Stimulated activated CD8-positive, alpha-beta memory T cell treated with anti-CD3 and anti-CD28 coated beads, Interleukin-15, amount 100 ng/mL, for 48 hours (primary cell): ENCODE data around the gene INPP5F.
"Not testable (repeated sequence)": the region's sequence is repeated elsewhere in the genome, so short reads cannot be mapped to it uniquely, and the experiment has no call there.

ENCODE experiments used
- DNase-seq, 2 donors: peaks; one replicate each; pipeline ENCODE4 v3.0.0-alpha.2; 2020; ENCODE audit warnings: low read depth in 2 of 2

INPP5F gene

DNA sequence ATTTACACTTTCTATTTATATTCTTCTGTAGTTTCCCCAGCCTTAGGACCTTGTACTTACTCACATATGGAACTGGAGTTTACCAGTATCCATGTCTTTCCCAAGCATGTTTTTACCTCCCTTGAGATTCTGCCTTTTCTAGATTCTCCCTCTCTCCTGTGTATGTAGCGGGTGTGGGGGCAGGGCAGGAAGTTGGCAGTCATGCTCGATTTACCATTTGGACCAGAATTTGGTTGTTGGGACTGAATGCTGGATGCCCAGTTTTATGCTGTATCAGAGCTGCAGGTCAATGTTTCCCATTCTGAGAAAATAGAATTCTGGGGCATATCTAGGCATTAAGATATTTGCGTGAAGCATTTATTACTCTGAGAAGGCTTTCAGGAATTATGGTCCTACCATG is 14.2 kb downstream of the INPP5F start:
- no peak for DNase-seq

DNA sequence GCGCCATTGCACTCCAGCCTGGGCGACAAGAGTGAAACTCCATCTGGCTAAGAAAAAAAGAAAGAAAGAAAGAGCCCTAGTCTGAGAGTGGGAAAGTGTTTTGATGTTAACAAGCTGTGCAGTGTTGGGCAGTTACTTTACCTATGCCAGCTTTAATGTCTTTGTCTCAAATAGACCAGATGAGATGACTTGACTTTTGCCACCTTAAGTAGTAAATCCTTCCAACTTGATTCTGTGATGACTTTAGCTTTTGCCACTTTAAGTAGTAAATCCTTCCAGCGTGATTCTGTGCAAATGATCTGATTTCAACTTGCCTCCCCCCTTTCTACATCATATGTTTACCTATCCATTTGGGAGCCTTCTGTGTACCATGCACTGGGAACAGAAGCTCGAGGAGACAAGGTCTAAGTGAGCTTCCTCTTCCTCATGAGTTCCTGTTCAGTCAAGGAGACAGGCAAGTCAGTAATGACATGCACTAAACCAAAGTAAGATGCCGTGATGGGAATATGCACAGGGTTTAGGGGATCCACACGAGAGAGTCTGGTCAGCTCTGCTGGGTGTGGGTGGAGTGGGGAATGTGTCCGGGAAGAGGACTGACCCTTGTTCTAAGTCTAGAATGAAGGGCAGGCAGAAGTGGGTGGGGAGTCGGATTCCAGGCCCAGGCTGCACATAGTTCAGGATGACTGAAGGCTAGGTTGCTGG is 17.2 kb downstream of the INPP5F start:
- DNase-seq: no peak

DNA sequence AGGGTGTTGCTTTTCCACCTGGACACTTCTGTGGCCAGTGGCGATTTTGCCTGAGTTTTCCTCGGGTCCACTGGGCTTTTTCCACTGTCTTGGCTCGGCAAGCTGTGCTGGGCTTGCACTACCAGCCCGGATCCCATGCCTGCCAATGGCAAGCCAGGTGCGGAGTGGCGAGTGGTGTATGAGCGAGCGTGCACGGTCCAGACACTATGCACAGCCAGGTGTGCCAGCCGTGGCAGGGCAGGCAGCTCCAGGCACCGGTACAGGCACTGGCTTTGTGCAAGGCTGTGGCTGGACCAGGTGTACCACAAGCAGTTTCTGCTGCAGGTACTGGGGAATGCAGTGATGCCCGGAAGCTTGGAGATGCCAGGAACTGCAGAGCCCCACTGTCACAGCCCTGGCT is 22.1 kb downstream of the INPP5F start:
- no peak for DNase-seq

DNA sequence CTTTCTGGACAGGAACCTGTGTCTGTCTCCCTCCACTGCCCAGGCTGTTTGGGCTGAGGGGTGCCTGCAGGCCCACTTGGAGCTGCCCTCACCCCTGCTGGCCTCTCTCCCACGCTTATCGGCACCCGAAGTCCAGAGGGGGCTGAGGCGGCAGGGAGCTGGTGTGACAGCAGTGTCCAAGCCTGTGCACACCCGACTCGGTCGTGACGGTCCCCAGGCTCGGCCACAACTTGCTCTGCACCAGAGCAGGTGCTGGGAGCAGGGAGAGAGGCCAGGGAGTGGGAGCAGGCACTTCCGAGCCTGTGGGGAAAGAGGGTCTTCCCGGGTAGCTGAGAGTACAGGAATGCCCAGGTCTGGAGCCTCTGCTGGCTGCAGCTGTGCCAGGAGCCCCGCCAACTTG is 23.0 kb downstream of the INPP5F start:
- no peak for DNase-seq

DNA sequence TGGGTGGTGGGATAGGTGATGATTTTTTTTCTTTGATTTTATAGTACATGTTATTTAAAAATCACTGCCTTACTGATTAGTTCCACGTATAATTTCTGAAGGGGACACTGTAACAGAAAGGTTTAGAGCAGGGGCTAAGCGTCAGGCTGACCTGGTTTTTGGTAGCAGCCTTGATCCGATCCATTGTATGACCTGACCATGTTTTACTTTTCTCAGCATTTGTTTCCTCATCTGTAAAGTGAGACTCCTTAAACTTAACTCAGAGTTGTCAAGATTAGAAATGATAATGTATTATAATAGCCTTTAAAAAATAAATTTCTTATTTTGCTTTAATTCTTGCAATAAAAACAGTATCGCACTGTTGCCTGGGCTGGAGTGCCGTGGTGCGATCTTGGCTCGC is 23.6 kb downstream of the INPP5F start:
- no peak for DNase-seq

DNA sequence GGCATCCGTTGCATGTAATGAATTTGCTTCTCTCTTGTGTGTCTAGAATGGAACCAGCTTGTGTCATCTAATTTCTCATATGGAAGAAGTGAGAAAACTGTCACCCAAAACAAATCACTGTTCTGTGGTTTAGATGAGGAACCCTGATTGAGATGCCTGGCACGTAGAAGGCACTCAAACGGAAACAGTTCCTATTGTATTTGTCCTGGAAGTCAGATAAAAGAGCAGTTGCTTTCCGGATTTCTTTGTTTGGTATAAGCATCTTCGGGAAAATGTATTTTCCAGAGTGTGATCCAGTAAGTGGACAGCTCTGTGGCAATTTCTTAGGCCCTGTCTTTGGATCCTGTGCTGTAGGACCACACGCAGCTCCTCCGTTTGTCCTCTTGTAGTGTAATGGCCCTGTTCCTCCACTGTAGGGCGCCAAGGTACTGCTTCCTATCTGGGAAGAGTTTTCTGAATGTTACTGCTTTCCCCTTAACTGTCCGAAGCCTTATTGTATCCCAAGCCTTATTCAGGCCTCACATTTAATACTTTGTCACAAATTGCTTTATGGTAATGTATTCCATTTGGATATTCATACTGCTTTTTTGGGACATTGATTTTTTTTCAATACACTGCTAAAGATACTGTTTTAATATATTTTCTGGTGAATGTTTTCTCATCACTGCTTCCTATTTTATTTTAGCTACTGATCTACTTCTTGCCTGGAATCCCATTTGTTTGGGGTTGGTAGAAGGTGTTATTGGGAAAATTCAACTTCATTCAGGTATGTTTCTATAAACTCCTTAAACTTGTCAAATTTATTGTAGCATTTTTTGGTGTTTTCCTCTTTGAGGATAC is 24.8 kb downstream of the INPP5F start:
- peak; percentile 23 to 42 for DNase-seq

DNA sequence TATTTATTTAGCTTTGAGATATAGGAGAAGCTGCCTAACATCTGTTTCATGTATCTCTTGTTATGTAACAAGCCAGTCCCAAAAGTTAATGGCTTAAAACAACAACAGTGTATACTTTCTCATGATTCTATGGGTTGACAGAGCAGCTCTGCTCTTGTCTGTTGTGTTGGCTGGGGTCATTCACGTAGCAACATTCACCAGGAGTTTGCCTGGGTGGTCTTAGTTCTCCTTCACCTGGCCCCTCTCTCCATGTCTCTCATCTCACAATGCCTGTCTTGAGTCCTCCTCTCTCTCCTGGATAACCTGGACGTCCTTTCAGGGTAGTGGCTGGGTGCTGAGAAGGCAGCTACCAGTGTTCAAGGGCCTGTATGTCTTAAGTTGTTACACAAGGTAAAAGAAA is 27.5 kb downstream of the INPP5F start:
- no peak for DNase-seq

DNA sequence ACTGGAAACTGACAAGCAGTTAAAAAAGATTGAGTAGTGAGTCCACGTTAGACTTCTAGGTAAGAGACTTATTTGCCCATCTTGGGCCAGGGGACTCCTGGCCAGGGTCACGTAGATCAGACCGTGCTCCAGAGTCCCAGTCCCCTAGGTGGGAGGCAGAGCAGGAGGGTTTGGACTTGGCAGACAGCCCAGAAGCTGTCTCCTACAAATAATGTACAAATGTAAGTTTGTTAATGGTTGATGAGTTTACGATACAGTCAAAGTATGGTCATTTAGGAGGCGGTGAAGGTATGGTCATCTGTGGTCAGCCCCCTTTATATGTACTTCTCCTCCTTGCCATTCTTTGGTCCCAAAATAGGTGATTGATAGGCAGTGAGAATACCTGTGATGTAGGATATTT is 28.2 kb downstream of the INPP5F start:
- DNase-seq: no peak

DNA sequence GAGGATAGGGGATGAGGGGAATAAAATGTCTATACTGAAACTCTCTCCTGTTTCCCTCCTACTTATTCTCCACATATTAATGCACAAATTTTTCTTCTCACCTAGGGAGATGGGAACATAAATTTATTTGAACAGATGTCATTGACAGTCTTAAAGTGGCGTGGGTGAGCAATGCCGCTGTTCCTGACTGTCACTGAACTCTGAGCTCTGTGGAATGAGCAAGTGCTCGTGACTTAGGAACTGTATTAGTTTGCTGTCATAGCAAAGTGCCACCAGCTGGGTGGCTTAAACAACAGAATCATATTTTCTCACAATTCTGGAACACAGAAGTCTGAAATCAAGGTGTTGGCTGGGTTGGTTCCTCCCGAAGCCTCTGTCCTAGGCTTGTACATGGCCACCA is 29.1 kb downstream of the INPP5F start:
- DNase-seq: no peak

DNA sequence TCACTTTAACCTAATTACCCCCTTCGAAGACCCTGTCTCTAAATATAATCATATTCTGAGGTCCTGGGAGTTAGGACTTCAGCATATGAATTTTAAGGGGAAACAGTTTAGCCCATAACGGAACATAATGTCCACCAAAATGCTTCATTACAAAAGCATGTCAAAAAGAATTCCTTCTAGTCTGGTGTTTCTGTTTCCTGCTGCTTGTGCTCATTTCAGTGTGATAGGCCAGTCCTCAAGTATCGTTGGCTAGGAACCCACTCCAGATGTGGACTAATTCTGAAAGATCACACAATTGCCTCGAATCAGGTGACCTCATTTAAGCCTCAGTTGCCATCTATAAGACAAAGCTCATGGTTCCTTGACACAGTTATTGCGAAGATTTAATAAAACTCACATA is 29.6 kb downstream of the INPP5F start:
- no peak for DNase-seq

DNA sequence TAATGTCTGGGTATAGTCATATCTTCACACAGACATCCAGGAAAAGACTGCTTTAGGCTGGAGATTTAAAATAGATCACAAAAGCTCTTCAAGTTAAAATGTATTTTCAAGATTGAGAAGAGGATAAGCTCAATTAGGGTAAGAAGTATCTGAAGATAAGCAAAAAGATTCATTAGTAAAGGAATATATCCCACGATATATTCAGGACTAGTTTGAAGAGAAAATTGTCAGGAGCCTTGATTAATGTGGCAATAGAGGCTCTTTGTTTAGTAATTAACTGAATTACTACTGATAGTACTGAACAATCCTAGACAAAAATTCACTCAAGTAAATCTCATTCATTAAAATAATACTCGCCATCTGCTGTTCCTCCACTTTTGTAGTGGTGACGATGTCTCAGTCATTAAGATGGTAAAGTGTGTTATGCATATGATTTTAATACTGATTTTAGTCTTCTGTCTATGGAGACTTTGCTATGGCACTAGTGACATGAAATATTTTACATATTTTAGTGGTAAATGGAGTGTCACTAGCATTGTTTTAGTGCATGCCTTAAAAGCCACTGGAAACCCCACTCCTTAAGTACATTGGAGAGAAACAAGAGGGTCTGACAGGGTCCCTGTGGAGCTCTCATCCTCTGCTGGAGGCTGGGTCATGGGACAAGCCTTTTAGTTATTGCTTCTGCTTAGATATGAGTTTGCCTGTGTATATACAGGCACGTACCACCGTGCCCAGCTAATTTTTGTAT is 32.8 kb downstream of the INPP5F start:
- DNase-seq: no peak

DNA sequence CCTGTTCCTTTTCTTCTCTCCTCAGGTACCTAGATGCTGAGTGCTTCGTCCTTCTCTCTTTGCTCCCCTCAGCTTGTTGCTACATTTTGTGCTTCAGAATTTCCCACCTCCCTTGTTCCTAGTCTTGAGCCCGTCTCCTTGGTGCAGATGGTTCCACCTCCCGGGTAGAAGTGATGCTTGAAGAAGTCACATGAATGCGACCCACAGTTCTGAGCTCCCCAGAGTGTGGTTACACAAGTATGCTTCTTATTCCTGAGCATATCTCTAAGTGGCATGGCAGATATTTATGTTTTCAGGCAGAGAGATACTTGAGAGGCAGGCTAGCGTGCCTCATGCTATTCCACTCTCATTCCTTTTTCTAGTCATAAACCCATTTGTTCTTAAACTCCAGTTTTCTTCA is 34.0 kb downstream of the INPP5F start:
- DNase-seq: no peak

DNA sequence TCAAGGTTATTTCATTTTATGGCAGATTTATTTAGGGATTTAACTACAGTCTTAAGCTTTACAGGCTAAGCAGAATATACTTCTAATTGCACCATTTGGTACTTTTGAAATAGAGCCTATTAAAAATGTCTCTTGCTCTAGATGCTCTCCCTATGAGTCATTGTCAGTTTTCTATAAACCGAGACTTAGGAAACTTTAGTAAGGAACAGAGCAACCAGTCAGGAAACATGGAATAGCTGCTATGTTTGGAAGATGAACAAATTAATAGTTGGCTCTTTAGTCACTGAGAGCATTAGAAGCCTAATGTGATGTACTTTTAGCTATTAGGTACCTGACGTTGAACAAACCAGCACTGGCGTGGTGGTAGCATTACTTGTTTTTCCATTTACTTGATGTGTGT is 35.3 kb downstream of the INPP5F start:
- DNase-seq: no peak

DNA sequence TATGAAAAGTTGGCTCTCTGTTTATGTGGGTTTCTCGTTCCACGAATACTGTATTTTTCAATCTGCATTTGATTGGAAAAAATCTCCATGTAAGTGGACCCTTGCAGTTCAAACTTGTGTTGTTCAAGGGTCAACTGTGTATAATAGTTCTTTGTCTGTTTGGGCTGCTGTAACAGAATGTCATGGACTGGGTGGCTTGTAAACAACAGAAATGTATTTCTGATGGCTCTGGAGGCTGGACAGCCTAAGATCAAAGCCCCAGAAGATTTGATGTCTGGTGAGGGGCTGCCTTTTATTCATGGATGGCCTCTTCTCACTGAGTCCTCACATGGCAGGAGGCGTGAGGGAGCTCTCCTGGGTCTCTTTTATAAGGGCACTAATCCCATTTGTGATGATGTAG is 36.2 kb downstream of the INPP5F start:
- no peak for DNase-seq

DNA sequence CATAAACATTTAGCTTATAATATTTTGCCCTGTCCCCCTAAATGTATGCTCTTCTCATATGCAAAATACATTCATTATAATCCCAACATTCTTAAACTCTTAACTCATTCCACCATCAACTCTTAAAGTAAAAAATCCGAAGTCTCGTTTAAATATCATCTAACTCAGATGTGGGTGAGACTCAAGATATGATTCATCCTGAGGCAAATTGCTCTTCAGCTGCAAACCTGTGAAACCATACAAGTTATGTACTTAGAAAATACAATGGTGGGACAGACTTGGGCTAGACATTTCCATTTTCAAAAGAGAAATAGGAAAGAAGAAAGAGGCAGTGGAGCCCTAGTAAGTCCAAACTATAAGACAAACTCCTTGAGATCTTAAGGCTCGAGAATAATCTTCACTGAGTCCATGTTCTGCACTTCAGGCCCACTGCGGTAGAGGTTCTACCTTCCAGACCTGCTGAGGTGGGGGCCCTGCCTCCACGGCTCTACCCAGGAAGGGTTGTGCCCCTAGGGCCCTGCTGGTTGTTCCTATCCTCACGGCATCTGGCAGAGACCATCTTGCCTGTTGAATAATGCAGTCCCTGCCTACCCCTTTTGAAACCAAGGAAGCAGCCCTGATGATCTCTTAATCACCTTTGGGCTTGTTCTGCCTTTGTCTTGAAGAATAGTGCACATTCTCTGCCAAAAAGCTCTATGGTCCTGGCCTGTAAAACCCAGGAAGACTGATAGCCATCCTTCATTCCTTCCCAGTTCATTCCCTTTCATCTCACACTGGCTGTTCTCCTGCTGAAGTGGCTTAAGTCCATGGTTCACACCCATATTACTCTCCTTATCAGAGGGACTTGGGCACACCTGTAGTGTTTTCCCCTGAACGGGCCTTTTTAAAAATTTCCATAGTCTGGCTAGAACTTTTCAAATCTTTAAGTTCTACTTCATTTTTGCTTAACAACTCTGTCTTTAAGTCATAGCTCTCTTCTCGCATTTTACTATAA is 37.3 kb downstream of the INPP5F start:
- no peak for DNase-seq

DNA sequence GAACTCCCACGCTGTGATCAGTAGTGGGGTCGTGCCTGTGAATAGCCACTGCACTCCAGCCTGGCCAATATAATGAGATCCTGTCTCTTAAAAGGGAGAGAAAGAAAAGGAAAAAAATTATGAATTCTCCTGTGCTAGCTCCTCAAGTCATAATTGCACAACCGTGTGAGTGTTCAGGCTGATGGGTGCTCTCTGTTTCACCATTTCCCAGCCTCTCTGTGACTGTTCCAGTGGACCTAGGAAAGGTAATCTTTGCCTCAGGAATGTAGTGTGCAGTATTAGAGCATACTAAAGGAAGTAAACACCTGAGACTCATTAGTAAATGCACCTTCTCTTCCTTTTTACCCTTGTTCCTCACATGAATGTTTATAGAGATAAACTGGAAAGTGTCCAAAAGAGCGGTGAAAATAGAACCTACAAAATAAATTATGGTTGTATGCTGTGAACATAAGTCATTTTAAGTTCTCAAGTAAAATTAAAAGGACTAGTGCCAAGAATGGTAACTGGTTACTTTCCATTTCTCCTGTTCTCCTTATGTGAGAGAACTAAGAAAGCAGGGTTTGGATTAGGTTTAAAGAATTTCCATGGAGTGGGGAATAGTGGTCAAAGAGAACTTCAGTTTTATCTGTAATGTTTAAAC is 42.7 kb downstream of the INPP5F start:
- DNase-seq: no peak

DNA sequence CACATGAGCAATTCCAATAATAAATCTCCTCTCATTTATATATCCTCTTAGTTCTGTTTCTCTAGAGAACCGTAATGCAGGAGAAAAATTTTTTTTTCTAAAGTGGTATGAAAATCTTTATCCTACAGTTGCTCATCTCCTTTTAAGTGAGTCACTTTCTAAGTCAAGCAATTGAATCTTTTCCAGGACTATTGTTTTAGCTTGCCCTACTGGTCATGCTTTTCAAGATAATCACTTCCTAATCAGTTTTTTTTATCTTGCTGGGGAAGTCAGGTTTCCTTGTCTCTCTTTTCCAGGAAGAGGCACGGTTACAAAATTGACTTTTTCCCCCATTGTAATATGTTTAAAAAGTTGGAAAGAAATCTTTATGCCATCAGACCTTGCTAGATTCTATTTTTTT is 44.0 kb downstream of the INPP5F start:
- DNase-seq: no peak

DNA sequence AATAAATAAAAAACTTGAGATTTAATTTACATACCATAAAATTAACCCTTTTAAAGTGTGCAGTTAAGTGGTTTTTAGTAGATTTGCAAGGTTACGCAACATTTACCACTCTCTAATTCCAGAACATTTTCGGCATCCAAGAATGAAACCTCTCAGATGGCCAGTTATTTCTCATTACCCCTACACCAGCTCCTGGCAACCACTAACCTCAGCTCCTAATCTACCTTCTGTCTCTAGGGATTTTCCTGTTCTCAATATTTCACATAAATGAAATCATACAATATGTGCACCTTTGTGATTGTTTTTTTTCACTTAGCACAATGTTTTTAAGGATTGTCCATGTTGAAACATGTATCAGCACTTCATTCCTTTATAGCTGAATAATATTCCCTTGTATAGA is 45.1 kb downstream of the INPP5F start:
- no peak for DNase-seq

DNA sequence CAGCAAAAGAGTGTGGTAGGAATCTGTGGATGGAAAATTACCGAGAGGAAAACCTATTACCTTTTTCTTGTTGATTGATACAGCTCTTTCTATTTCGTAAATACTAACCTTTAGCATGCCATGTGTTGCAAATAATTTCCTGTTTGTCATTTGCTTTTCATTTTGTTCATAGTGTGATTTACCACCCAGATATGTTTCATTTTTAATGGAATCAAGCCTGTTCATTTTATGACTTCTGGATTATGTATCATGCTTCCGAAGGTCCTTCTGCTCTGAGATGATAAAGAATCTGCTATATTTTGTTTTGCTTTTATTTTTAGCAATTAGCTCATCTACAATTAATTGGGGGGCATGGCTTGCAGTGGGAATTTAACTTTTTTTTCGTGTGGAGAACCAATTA is 46.5 kb downstream of the INPP5F start:
- no peak for DNase-seq

DNA sequence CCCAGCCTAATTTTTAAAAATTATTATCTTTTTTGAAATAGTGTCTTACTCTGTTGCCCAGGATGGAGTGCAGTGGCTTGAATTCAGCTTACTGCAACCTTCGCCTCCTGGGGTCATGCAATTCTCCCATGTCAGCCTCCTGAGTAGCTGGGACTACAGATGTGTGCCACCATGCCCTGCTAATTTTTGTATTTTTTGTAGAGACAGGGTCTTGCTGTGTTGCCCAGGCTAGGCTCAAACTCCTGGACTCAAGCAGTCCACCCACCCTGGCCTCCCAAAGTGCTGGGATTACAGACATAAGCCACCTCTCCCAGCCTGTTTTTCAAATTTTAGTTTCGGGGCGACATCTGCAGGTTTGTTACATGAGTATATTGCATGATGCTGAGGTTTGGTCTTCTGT is 47.2 kb downstream of the INPP5F start:
- not testable (repeated sequence) for DNase-seq

DNA sequence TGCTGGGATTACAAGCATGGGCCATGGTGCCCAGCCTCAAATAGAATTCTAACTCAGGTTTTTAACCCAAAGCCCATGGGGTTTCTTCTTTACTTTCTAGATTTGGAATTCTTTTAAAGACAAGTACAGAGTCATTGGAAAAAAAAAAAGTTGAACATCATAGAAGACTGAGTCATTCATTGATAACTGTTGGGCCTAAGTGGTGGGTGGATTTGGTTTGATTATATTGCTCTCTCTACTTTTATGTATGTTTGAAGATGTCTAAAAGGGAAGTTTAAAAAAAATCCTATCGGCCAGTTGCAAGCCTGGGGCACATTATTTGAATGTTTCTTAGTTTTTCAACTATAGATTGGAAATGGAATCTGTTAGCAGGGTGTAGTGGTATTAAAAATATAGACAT is 49.7 kb downstream of the INPP5F start:
- no peak for DNase-seq
